Tongue (tissue), 3 donors: ENCODE results near the gene LRRC51. TPM values are rescaled to one million over a fixed set of nuclear protein-coding genes. Genes with fewer than 3 reads are reported as not detected.
"Not testable (repeated sequence)": the region's sequence is repeated elsewhere in the genome, so short reads cannot be mapped to it uniquely, and the experiment has no call there.

Experiments
- DNase-seq: peaks from one replicate; pipeline ENCODE4 v3.0.0-alpha.2; 2015
- small RNA-seq: library from RNA; depleted of rRNA; stranded (forward); fragments of <200 nt; gene quantifications from one replicate; pipeline ENCODE3, GENCODE V24; 2014; ENCODE audit warnings: low replicate concordance
- total RNA-seq: library from RNA; depleted of rRNA; stranded (reverse); fragments of >200 nt; gene quantifications from one replicate; pipeline ENCODE4 v1.2.3, GENCODE V29; 2014

LRRC51 gene
- total RNA-seq, 1 donor from 2014 or later: 8.8 TPM

DNA sequence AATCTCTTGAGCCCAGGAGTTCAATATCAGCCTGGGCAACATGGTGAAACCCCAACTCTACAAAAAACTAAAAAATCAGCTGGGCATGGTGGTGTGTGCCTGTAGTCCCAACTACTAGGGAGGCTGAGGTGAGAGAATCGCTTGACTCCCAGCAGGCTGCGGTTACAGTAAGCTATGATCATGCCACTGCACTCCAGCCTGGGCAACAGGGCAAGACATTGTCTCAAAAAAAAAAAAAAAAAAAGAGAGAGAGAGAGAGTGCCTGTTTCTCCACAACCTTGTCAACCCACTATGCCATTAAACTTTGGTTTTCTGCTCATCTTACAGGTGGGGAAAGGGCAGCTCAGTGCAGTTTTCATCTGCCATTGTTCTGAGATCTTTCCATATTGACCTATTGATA, 60.0 kb downstream of the LRRC51 start:
- DNase-seq: no peak

DNA sequence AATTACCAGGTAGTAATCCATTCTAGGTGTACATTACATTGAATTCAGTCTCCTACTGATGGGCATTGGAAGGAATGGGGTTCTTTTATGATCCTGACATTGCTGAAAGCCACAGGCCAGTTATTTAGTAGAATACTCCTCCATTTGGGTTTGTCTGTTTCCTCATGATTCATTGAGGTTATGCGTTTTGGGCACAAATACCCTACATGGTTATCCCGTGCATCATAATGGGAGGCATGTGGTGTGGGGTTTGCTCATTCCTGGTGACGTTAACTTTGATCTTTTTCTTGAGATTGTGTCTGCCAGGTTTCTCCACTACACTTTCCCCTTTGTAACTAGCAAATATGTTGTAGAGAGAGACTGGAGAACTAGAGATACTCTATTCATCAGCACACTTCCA, 60.4 kb downstream of the LRRC51 start:
- no peak for DNase-seq

DNA sequence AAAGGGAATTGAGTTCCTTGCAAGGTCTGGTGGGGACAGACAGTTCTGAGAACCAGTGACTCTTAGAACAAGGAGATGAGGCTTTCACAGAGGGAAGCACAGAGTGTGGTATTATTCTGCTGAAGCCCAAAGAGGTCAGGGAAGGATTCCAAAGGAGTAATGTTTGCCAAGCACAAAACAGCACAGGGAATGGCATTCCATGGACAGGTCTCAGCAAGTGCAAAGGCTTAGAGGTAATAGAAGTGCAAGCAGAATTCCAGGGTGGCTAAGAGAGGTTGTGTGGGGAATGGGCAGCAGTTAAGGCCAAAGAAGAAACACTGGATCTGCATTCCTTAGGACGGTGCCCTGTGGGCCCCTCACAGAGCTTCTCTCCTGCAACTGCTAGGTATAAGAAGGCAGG, 61.4 kb downstream of the LRRC51 start:
- DNase-seq: not testable (repeated sequence)

DNA sequence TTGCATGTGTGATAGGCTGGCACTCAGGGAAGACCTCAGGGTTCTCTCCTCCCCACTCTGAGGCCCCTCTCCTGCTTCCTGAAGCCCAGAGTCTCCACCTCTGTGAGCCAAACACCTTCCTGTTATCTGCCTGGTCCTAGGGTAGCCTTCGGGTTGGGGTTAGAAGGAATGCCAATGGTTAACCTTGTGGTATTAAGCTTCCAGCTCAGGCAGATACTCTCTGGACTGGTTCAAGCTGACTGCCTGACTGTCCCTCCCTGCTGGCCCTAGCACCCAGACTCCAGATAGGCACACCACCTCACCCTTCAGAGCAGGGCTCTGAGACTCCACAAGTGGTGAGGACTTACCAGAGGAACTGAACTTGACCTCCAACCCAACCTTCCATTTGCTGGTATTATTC, 61.9 kb downstream of the LRRC51 start:
- DNase-seq: not testable (repeated sequence)

DNA sequence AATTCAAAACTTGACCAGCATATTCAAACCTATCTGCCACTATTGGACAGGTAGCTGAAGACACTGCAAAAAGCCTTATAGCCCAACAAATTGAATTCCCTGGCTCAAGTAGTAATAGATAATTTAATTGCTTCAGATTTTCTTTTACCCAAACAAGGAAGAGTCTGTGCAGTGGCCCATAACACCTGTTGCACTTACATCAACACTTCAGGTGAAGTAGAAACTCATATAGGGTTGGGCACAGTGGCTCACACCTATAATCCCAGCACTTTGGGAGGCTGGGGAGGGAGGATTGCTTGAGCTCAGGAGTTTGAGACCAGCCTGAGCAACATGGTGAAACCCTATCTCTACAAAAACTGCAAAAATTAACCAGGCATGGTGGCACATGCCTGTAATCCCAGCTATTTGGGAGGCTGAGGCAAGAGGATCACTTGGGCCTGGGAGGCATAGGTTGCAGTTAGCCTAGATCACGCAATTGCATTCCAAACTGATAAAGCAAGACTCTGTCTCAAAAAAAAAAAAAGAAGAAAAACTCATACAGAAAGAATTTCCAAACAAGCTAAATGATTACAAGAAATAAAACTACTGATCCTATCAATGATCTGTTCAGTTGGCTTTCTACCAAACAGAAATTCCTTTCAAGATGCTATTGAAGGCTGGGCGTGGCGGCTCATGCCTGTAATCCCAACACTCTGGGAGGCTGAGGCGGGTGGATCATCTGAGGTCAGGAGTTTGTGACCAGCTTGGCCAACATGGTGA, 64.3 kb downstream of the LRRC51 start:
- no peak for DNase-seq

Small RNAs within 50 kb of the gene (small RNA-seq; reads per million reads assigned to genes)
- gene MIR3165 (not detected), gene RNU6-72P (not detected)

Other genes with a start within 250 kb of the LRRC51 start
- not detected for gene DEFB108B, start 247.7 kb upstream of the LRRC51 start, total RNA-seq
- gene DEFB131B, start 202.4 kb upstream of the LRRC51 start, total RNA-seq: not detected
- 9.4 TPM for gene XNDC1N, start 152.3 kb upstream of the LRRC51 start, total RNA-seq
- gene RNF121, start 151.8 kb upstream of the LRRC51 start, total RNA-seq: 27.7 TPM
- gene IL18BP, start 81.9 kb upstream of the LRRC51 start, total RNA-seq: 4.8 TPM
- 260 TPM for gene NUMA1, start 308 bp upstream of the LRRC51 start, total RNA-seq
- gene LAMTOR1, start 22.4 kb downstream of the LRRC51 start, total RNA-seq: 40.7 TPM
- not detected for gene TOMT, start 25.1 kb downstream of the LRRC51 start, total RNA-seq
- 13.5 TPM for gene ANAPC15, start 31.8 kb downstream of the LRRC51 start, total RNA-seq
- not detected for gene FOLR3, start 54.9 kb downstream of the LRRC51 start, total RNA-seq
- gene FOLR1, start 111.3 kb downstream of the LRRC51 start, total RNA-seq: 1.6 TPM
- 5.6 TPM for gene FOLR2, start 135.9 kb downstream of the LRRC51 start, total RNA-seq
- gene INPPL1, start 143.9 kb downstream of the LRRC51 start, total RNA-seq: 77.6 TPM
- not detected for gene PHOX2A, start 163.3 kb downstream of the LRRC51 start, total RNA-seq